Raji (cell line): ENCODE results near the gene CARD19.

Source experiments
- POLR2A ChIP-seq: IDR thresholded peaks from 2 replicates; pipeline ENCODE4 v1.6.1; 2011; ENCODE audit warnings: low read depth, low read length, control low read depth; ENCODE audit not compliant: insufficient read depth

Gene CARD19

GRCh38 chr9:93134015-93134739 lies 38.2 kb downstream of the CARD19 start, which contains the start of gene NINJ1:
Gene NINJ1, minus strand, starts transcription at chr9:93134251. Its CDS starts 34 bp downstream, at chr9:93134217.
- no peak; the same call in none of the 2 replicates for TF ChIP-seq POLR2A

DNA sequence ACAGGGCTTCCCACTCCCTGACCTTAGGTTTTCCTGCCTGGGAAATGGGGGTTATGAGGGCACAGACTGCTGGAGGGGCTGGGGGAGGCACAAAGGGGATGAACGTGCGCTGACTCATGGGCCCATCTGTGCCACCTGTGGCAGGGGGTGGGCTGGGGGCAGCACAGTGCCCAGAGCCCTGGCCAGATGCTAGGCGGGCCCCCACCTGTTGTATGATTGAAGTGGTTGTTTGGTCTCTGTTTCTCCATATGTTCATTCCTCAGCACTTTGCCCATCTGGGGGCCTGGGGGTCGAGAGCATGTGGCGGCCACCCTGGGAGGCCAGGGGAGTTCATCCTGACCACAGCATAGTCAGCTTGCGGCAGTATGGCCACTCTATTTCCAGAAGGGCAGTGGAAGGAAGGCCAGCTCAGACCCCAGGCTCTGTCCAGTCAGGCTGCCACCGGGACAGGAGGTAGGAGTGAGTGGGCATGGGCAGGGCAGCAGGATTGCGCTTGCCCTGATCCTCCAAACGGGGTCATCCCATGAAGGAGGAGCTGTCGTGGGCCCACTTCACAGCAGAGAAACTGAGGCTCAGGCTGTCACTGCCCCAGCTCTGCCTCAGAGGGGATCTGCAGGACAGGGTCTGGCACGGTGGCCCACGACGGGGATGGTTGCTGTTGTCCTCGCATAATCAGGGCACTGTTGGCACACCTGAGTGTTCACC lies 38.9 kb downstream of the CARD19 start:
- no peak for TF ChIP-seq POLR2A

- TF ChIP-seq POLR2A: no peak
Observed at GRCh38 chr9:93136011-93136440, 40.0 kb downstream of the CARD19 start.

DNA sequence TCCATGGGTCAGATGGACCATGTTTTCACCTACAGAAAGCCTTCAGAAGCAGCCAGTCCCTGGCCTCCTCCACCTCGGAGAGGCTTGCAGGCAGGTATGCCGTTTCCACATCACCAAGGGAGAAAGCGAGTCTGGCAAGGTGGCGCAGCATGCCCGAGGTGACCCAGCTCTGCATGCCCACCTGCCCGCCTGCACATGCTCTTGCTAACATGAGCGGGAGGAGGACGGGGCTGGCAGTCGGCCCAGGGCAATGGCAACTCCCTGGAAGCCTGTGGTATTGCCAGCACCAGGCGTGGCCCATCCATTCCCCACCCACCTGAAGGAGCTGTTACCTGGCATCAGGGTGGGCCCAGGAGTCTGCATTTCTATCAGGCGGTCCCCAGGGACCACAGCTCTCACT lies 41.3 kb downstream of the CARD19 start:
- TF ChIP-seq POLR2A: no peak

DNA sequence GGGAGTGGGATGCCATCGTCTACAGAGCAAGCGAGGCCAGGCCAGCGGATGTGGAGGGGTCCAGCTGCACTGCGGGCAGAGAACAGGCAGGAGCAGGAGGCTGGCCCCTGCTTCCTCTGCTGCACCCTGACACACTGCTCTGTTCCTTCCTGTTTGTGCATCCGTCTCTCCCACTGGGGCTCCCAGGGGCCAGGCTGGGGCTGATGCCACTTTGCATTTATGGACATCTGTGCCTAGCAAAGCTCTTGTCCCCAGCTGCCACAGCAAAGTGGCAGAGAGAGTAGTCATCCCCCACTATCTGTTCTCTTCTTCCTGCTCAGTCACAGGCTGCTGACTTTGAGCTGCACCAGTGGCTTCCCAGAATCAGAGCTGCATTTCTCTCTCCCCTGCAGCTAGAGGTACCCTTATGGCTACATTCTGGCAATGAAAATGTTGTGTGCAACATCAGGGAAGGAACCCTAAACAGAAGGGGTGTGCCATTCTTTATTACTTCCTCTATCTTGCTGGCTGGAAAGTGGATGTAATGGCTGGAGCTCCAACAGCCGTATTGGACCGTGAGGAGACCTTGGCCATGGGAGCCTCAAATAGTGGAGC lies 42.3 kb downstream of the CARD19 start:
- TF ChIP-seq POLR2A: no peak

DNA sequence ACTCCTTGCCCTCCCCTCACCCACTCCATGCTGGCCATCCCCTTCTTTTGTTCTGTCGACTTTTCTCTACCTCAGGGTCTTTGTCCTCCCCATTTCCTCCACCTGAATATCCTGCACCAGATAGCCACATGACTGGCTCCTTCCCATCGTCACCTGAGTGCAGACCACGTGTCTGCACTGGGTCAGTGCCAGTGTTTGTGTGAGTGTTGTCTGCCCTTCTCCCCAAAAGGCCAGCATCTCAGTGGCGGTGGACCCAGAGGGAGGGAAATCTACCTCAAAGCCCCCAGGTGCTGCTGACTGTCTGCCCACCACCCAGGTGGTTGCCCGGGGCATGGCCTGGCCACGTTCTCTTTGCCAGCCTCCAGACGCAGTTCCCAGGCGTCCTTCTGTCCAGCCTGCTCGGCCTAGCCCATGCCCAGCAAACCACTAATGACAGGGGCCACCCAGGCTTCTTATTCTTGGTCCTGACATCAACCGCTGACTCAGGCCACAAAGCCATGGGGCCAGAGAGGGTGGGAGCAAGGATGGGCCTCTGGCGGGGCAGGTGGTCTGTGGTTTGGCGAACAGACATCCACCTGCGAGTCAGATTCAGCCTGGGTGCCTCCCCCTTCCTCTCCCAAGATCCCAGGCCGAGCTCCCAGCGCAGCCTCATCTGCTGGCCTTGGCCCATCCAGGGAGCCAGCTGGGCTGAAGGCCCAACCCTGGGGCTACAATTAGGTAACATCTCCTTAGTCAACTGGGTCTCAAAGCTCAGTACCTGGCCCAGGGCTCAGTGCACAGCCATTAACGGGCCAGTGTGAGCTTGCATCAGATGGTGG lies 43.6 kb downstream of the CARD19 start:
- no peak for TF ChIP-seq POLR2A

GRCh38 chr9:93141771-93142483 lies 45.9 kb downstream of the CARD19 start:
- TF ChIP-seq POLR2A: no peak

DNA sequence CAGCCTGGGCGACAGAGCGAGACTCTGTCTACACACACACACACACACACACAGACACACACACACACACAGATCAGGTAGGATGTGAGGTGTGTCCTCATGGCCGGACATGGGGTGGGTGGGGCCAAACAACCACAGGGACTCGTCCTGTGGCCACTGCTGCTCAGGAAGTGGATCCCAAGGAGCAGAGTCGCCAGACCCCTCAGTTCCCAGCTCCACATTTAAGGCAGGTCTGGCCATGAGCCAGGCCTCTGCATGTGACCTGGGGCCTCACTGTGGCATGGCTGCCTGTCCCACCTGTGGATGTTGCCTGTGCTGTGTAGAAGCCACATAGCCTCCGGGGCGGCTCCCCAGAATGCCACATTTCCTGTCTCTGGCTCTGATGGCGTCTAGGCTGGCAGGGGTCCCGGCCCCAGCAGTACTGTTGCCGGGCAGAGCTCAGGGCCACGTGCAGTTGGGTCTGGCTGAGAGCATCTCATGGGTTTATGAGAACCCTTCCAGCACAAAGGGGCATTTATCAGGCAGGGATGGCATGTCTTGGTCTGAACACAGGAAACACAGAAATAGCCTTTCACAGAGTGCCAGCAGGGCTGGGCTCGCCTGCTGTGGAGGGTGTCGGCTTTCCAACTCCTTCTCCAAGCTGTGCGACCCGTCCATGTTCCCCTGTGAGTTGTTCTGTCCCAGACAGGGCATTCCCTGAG lies 48.0 kb downstream of the CARD19 start:
- no peak for TF ChIP-seq POLR2A

DNA sequence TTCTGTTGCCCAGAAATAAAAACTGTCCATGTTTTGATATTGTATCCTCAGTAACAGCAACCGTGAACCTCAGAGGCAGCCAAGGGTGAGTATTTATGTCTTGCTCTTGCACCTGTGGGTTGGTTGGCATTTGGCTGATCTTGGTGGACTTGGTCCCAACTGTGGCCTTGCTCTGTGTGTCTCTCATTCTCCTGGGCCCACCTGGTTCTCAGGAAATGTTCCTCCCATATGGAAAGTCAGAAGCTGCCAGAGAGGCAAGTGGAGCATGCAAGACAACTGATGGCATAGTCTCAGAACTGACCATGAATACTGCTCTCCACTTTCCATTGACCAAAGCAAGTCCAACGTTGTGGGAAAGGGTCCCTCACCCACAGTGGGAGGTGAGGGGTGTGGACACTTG lies 51.6 kb downstream of the CARD19 start:
- TF ChIP-seq POLR2A: no peak

GRCh38 chr9:93148721-93149120 lies 52.7 kb downstream of the CARD19 start:
- TF ChIP-seq POLR2A: no peak

DNA sequence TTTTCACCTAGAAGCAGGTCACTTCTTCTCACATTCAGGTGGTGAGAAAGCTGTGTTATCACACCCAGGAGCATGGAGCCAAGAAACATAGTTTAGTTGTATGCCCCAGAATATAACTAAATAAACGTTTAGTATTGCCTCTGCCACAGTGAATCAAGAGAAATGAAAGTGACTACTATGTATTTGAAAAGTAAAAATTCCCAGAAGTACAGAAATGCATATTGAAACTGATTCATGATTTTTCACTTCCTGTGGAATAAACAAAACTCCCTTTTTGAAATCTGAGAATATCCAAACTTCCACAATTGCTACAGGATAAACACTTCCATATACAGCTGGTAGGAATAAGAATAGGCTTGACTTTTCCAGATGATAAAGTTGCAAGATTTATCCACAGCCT lies 53.3 kb downstream of the CARD19 start:
- TF ChIP-seq POLR2A: no peak

DNA sequence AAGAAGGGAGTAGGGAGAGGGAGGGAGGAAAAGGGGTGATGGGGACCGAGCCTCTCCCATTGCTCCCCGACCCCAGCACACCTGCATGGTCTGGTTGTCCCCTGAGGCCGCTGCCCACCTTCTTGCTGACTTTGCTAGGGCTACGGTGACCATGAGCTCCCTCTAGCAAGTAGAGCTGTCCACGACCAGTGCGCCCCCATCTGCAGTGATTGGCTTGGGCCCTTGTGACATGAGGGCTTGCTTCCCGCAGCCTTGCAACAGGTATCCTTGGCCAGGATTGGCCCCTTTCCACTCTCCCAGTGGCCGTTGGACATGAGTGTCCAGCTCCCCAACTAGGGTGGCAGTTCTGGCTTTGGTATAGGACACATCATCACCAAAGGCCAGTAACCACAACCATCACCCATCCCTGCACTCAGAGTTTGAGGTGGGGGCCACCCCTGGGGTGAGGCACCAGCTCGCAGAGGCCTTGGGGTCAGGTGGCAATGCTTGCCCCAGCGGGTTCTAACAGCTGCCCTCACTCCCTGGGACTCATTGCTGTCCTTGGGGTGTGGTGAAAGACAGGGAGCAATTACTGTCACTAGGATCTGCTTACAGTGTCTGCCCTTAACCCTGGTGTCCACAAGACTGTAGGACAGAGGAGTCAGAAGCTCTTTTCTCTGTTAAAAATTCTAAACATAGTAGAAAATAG lies 55.2 kb downstream of the CARD19 start:
- no peak for TF ChIP-seq POLR2A

DNA sequence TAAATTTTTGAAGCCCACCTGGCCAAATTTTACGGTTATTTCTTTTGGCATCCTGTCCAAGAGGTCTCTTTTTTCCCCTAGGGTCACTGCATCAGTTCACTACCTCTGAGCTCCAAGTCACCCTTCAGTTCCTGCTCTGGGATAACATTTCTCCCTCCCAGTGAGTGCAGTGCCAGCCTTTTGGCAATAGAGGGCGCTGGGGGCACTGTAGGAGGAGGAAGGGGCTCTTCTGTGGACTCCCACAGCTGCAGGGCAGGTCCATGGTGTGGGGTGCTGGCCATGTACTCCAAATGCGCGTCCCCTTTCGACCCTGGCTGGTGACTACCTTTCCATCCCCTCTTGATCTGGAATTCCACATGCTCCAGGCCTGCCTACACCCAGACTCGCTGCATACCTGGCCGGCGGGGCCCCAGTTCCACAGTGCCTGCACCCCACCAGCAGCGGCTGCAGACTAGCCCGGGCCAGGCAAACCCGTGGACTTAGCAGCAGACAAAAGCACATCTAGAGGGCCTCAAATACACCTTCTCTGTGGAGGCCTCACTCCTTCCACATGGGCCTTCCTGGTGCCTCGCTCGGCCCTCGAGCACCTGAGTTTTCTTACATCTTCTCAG lies 58.4 kb downstream of the CARD19 start:
- no peak for TF ChIP-seq POLR2A
